GM18909 (cell line): ENCODE data around the gene ROPN1L.

Experiments
- ATAC-seq: cut with Tn5 transposase; IDR thresholded peaks from one replicate; pipeline ENCODE4 v1.9.1; 2021; ENCODE audit warnings: mild to moderate bottlenecking; ENCODE audit not compliant: unreplicated experiment, poor library complexity

ROPN1L gene

DNA sequence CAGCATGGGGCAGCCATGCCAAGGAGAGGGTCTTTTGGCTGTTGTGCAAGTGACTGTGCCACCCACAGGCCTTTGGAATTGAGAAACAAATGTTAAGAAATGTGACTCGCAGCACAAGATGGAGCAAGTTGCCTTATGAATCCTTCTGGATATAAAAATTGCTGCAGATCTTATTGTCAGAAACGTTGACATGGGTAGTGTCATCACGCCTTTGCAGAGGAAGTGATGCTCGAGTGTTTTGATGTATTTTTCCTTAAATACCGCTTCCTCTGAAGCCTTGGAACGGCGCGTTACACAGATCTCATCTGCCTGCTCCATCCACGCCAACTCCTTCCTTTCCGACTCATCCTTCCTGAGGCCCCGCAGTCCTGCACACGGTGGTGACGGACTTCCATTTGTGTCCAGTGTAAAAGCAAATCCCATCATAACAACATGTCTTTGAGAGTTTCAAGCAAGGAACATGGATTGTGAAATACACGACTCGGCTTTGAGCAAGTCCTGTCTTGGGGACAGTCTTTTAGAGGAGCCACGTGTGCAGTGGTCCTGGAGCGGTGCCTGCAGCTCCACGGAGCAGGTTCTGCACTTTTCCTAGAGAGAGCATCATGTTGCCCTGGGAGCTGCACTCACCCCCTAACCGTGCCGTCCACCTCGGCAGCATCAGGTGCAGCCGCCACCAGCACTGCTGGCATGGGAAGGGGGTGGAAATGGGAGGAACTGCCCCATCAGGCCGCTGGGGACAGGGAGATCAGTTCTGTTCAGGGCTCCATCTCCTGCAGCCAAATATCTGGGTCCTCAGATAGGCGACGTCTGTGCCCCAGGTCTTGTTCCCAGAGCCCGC, 15.1 kb downstream of the ROPN1L start:
- no peak for ATAC-seq

DNA sequence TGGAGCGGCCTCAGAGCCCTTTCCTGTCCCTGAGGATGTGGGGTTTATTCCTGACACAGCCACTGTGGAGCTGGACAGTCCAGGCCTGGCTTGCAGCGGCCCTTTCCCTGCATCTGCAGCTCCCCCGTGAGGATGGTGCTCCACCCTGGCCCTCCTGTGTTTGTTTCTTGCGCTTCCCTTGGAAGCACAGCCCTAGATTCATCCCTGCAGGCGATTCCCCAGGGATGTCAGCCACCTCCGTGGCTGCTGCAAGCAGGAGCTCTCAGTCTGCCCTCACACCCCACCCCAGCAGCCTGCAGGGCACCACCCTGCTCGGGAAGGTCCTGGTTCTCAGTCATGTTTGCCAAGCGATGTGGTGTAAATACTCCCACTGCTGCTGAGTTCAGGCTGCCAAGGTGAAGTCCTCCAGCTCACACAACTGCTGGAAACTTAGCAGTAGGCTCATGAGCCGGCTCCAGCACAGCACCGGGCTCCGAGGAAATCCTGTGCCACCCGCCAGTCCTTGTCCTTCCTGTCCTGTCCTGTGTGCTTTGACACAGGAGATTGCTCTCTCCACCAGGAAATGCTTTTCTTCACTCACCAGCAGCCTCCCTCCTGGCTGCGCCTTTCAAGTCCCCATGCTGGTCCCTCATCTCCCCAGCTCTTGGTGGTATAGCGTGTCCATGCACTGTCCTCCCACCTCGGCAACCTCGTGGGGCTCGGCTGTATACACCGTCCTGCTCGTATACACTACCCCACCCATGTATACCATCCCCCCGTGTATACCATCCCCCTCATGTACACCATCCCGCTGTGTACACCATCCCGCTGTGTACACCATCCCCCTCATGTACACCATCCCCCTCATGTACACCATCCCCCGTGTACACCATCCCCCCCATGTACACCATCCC, 16.2 kb downstream of the ROPN1L start:
- ATAC-seq, result no peak

DNA sequence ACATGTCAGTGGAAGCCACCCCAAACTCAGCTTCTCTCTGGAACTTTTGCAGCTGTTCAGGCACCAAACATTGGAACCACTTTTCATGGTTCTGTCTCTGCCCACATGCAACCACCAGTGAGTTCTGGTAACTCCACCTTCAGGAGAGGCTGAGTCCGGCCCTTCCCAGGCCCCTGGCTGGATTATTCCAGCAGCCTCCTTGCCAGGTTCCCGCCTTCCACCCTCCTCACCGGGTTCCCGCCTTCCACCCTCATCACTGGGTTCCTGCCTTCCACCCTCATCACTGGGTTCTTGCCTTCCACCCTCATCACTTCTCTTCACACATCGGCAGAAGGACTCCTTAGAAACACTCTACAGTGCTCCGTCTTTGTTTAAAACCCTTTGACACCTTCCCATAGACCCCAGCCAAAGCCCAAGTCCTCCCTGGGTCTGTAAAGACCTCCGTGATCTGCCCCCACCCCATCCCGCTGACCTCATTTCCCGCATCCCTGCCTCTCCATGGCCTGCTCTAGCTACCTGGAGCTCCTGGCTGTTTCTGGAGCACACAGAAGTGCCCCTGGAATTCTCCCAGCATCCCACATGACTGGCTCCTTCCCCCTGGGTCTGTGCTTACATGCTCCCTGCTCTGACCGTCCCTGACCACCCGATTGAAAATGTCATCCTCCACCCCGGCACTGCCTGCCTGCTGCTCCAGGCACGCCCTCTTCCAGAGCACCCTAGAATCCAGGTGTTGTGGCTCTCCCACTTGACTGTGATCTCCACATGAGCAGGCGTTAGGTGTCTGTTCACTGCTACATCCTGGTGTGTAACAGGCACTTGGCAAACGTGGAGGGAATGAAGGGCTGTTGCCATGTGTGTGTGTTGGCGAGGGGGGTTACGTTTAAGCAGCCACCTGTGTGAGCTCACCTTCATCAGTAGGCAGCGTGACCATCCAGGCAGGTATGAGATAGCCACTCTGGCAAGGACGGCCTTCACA, 17.7 kb downstream of the ROPN1L start:
- no peak for ATAC-seq

DNA sequence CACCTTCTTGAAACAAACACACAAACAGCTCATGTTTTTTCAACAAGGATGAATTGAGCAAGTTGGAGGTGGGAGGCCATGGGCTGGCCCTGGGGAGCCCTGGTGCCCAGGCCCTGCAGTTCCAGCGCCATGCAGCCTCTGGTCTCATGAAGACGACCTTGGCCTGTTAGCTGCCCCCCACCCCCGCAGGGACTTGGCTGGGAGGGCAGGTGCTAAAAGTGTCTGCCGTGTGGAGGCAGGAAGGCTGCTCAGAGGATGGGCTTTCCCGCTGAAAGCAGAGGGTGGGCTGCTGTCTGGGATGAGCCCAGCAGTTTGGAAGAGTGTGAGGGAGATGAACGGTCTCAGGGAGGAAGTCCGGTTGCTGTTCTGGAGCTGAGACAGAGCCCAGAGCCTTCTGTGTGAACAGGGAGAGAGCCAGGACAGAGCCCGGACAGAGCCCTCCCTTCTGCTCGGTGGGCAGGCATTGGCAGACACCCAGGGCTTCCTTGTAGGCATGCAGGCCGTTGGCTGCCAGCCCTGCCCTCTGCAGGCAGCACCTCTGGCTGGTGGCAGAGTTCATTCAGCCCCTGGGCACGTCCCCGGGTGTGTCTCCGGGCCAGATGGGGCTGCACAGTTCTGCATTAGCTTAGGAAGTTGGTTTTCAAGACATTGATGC, 18.7 kb downstream of the ROPN1L start:
- ATAC-seq, result no peak

GRCh38 chr5:10461041-10461440, 19.4 kb downstream of the ROPN1L start:
- ATAC-seq, result no peak

GRCh38 chr5:10461904-10462555, 20.4 kb downstream of the ROPN1L start:
- no peak for ATAC-seq

GRCh38 chr5:10463566-10463965, 21.9 kb downstream of the ROPN1L start:
- ATAC-seq, result no peak

DNA sequence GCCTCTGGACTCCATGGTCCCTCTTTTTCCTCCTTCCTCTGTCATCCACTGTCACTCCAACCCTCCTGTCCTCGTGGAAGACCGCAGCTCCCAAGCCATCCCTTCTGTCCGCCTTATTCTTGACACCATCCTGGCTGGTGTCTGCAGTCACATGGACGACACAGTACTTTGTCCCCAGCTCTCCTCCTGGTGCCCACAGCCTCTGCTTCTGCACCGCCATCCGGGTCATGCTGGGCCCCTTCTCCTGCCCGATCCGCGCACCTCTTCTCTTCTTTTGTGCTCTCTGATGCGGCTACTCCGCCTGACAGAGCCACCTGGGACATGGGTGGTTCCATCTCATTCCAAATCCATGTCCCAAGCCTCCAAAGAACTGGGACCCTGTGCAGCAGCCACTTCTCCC, 22.5 kb downstream of the ROPN1L start:
- ATAC-seq, result no peak

- ATAC-seq, result no peak
Measured at GRCh38 chr5:10465726-10466125, 24.0 kb downstream of the ROPN1L start.

GRCh38 chr5:10466446-10467073, 24.9 kb downstream of the ROPN1L start:
- ATAC-seq, result no peak

- no peak for ATAC-seq
Measured at GRCh38 chr5:10467281-10468198, 25.9 kb downstream of the ROPN1L start.

- ATAC-seq, result no peak
Measured at GRCh38 chr5:10468256-10468655, 26.6 kb downstream of the ROPN1L start.

DNA sequence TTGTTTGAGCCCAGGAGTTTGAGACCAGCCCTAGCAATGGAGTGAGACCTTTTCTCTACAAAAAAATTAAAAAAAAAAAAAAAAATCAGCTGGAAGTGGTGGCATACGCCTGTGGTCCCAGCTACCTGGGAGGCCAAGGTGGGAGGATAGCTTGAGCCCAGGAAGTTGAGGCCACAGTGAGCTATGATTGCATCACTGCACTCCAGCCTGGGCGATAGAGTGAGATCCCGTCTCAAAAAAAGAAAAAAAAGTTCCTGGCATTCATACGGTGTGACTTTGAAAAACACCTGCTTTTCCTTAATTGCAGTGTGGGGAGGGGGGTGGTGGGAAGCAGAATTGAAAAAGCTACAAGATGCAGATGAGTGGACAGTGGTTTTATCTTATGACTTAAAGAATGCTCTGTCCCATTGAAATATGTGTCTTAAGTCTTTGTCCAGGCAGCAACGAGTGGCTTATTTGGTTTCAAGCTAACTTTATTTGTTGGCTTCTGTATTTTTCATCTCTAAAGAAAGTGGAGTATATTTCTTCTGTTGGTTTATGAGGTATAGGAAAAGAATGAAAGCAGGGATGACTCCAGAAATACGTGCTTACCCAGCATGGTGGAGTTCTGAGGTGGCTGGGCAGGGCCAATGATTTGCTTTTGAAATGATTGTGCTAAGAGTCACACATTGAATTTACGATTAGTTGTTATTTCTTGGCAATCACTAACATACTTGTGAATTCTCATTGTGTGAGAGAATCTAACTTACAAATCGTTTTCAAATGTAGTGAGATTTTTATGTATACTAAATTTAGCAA, 27.8 kb downstream of the ROPN1L start:
- no peak for ATAC-seq

DNA sequence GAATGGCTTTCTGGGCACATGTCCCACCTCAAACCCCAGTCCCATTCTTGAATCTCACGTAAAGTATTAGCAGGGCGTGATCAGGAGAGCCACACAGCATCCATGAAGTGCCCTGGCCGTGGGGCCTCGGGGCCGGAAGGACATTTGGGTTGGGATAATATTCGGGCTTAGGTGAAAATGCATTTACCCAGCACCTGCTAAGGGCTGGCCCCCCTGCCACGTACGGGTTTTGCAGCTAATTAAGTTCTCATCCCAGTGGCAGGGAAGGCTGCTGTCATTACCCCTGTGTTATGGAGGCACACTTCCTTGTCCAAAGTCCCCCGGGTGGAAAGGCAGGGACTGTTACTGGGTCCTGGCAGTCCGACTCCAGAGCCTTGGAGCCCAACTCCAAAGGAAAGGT, 29.0 kb downstream of the ROPN1L start:
- no peak for ATAC-seq

- no peak for ATAC-seq
Measured at GRCh38 chr5:10471677-10472076, 30.0 kb downstream of the ROPN1L start.

DNA sequence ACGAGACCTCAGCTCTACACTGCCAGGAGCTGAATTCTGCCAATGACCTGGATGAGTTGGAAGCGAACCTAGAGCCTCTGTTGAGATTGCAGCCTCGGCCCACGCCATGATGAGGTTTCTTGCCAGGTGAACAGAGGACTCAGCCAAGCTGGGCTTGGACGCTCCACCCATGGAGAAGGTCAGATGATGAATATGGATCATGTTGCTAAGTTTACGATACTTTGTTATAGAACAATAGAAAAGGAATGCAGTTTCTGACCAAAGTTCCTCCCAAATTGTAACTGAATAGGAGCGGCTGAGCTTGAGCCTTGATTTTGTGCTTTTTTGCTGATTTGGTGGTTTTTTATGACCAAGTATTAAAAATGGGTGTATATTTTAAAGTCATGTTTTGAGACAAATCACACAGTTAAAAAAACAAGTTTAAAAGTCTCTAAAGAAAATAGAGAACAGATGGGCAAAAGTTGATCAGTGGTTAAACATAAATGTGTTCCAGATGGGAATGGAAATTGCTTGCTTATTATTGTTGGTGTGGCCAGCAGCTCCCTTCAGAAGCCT, 32.9 kb downstream of the ROPN1L start:
- ATAC-seq, result no peak
